Omental fat pad (tissue), 4 donors: ENCODE results near the gene ABCG1. TPM values are rescaled to one million over a fixed set of nuclear protein-coding genes. Genes with fewer than 3 reads are reported as not detected.

Source experiments
- ATAC-seq: fragments of 150-250 bp; one replicate; pipeline ENCODE4 v1.9.1; 2016; ENCODE audit warnings: mild to moderate bottlenecking, moderate library complexity; ENCODE audit not compliant: low FRiP score
- DNase-seq: peaks from one replicate; pipeline ENCODE4 v3.0.0-alpha.2; 2019; ENCODE audit warnings: low spot score
- small RNA-seq: library from RNA; depleted of rRNA; stranded (forward); fragments of <200 nt; gene quantifications from one replicate; pipeline ENCODE3, GENCODE V24; 2016
- total RNA-seq, 4 donors: library from RNA; depleted of rRNA; stranded (reverse); fragments of >200 nt; gene quantifications; one replicate each; pipeline ENCODE4 v1.1.0, GENCODE V29; 2016
- TF ChIP-seq, protein P1 (sequence below), 3 donors: fragments of 450-650 bp; IDR thresholded peaks; one replicate each; pipeline ENCODE4 v1.5.1; 2016 to 2017; ENCODE audit warnings: antibody characterized with exemption in 3 of 3, mild to moderate bottlenecking in 3 of 3, moderate library complexity in 2 of 3

The ABCG1 gene
- total RNA-seq, 4 donors from 2014 or later: 9.8 to 45.1 (median 30.2) TPM

DNA sequence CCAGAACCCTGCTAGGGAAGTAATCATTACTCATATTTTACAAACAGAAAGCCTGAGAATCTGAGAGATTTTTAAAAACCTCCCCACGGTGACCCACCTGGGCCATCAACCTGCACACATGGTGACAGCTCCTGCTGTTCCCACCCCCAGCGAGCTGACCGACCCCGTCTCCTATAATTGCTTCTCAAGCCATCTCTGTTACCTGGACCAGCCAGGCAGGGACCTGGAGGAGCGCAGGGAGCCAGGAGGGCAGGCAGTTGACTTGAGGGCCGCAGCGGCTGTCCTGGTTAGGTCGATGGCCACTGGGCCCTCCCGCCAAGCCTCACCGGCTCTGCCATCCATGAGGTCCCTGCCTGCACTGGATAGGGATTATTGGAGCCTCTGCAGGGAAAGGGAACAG is 124.2 kb downstream of the ABCG1 start:
- ATAC-seq: no peak

DNA sequence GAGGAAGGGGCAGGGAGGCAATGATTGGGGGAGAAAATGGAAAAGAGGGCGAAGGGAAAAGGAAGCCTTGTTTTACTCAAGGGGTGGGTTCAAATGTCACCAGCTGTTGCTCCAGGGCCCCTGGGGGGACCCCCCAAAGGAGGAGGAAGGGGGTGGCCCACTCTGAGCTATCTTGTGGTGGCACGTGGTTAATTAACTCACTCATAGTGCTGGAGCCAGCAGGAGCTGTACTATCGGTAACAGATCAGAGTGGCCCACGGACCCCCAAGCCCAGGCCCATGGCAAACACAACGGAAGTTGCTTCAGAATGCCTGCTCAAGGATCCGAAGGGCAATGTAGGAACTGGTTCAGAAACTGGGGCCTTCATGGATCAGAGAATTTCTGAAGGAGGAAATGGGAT is 124.6 kb downstream of the ABCG1 start:
- ATAC-seq: no peak
- DNase-seq: no peak
- TF ChIP-seq, protein P1, sequence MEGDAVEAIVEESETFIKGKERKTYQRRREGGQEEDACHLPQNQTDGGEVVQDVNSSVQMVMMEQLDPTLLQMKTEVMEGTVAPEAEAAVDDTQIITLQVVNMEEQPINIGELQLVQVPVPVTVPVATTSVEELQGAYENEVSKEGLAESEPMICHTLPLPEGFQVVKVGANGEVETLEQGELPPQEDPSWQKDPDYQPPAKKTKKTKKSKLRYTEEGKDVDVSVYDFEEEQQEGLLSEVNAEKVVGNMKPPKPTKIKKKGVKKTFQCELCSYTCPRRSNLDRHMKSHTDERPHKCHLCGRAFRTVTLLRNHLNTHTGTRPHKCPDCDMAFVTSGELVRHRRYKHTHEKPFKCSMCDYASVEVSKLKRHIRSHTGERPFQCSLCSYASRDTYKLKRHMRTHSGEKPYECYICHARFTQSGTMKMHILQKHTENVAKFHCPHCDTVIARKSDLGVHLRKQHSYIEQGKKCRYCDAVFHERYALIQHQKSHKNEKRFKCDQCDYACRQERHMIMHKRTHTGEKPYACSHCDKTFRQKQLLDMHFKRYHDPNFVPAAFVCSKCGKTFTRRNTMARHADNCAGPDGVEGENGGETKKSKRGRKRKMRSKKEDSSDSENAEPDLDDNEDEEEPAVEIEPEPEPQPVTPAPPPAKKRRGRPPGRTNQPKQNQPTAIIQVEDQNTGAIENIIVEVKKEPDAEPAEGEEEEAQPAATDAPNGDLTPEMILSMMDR (IDR thresholded peaks at IDR 0.05): no peak

More for the DNA sequence above, 124.2 kb downstream of the ABCG1 start:
- no peak for DNase-seq
- TF ChIP-seq, protein P1 (IDR thresholded peaks at IDR 0.05): no peak

DNA sequence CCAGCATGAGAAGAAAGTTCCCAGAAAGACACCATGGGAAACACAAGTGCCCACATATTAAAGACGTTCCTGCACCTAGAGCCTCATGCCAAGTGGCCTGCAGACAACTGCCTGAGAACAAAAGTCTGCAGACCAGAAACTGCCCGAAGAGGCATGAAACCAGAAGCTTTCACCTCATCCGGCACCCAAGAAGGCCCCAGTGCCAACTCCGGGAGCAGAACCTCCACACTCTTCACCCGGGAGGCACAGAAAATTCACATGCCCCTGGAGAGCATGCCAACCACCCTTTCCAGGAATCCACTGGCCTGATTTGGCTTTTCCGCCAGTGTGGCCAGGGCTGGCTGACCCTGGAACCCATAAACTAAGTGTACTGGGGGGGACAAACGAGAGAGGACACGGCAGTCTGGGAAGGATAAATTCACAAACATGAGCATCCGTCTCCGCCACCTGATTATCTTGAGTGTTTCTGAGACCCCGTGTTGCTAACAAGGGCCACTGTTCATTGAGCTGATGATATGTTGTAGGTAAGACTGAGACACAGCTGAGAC is 125.1 kb downstream of the ABCG1 start:
- ATAC-seq: no peak
- DNase-seq: no peak
- TF ChIP-seq, protein P1 (IDR thresholded peaks at IDR 0.05): no peak

DNA sequence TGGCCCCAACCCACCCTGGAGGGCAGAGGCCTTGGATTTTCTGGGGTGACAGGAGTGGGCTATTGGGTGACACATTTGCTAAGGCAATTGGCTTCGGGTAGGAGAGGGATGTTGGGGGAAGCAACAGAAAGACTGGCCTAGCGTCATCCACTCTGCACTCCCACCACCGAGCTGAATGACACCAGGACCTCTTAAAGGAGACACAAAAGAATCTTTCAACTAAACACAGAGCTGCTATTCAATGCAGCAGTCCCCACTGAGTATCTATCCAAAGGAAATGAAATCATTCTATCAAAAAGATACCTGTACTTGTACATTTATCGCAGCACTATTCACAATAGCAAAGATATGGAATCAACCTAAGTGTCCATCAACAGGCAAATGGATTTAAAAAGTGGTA is 125.7 kb downstream of the ABCG1 start:
- DNase-seq: no peak
- no peak for ATAC-seq
- TF ChIP-seq, protein P1 (IDR thresholded peaks at IDR 0.05): no peak

DNA sequence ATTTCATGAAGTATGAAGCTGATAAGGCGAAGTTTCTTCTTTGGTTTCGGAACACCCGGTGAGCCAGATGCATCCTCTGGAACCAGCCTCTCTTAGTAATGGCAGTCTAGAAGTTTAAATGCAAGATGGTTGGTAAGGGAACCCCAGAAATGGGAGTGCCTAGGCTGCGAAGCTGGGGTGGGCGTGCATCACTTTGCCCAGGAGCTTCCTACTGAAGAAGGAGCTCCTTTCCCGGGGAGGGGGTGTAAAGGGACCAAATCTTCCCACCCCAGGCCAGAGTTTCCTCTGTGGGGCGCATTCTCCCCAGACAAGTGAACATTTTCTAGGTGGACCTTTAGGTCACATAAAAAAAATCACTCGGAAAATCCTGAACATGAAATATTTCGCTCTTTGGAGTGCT is 127.5 kb downstream of the ABCG1 start:
- DNase-seq (no peak), ATAC-seq (no peak)
- TF ChIP-seq, protein P1 (IDR thresholded peaks at IDR 0.05): no peak

Small RNA genes lying within 50 kb of the gene (small RNA-seq; reads per million reads assigned to genes)
- not detected for gene RNA5SP492

Other genes starting within 250 kb of the ABCG1 start
- gene ZBTB21, start 208.8 kb upstream of the ABCG1 start, total RNA-seq: 10 to 100 TPM; 11.6 to 27.8 (median 18.9) TPM
- not detected for gene UMODL1, start 147.8 kb upstream of the ABCG1 start, total RNA-seq
- gene TFF3, start 96.3 kb downstream of the ABCG1 start, total RNA-seq: 10 to 100 TPM in 3 of 4 donors, 1 to 10 TPM in 1; 1.8 to 23.6 (median 11.6) TPM
- gene TFF2, start 131.9 kb downstream of the ABCG1 start, total RNA-seq: not detected
- gene TFF1, start 147.4 kb downstream of the ABCG1 start, total RNA-seq: not detected
- gene TMPRSS3, start 176.9 kb downstream of the ABCG1 start, total RNA-seq: 1 to 10 TPM in 3 of 4 donors, under 1 TPM in 1; 0.32 to 8.7 (median 5.9) TPM
- gene UBASH3A, start 184.8 kb downstream of the ABCG1 start, total RNA-seq: under 1 TPM in 3 of 4 donors, not detected in 1; 0.31 to 0.96 (median 0.79) TPM